ENCODE measurements around the gene P2RX2. TPM values are rescaled to one million over a fixed set of nuclear protein-coding genes. Genes with fewer than 3 reads are reported as not detected.

P2RX2 gene
- total and polyA plus RNA-seq, 3 donors from 2014 or later, result 2.2 to 3.0 (median 2.7) TPM

- no peaks in the 10 kb centered on the region for H3K27me3 ChIP-seq
- no peak for TF ChIP-seq CTCF (IDR thresholded peaks at IDR 0.05)
- TF ChIP-seq POLR2A (IDR thresholded peaks at IDR 0.05), result no peak
- intact Hi-C loops (cut with DNase I; ENCODE audit: low total_unique reads), result no loop called here
- H3K36me3 ChIP-seq (ENCODE audit: low read depth, missing control alignments), result no peaks in the 10 kb centered on the region
- 90 to 91% methylated on average over 6 of the region's 6 CpGs for WGBS, 2 donors
- H3K9me3 ChIP-seq, result no peaks in the 10 kb centered on the region
- DNase-seq, result no peak
- H3K4me3 ChIP-seq, result no peak overlapping the region
- H3K4me1 ChIP-seq, result no peaks in the 10 kb centered on the region
- no peak overlapping the region for H3K27ac ChIP-seq
Observed at GRCh38 chr12:132588319-132588718, 30.3 kb upstream of the P2RX2 start.

GRCh38 chr12:132588821-132589669 lies 29.5 kb upstream of the P2RX2 start:
- H3K9me3 ChIP-seq, result no peaks in the 10 kb centered on the region
- H3K36me3 ChIP-seq (ENCODE audit: low read depth, missing control alignments), result no peaks in the 10 kb centered on the region
- DNase-seq, result no peak
- H3K4me1 ChIP-seq, result no peaks in the 10 kb centered on the region
- TF ChIP-seq CTCF (IDR thresholded peaks at IDR 0.05), result no peak
- no peak overlapping the region for H3K27ac ChIP-seq
- no peaks in the 10 kb centered on the region for H3K27me3 ChIP-seq
- no peak overlapping the region for H3K4me3 ChIP-seq
- WGBS, 2 donors, result 93% methylated on average over 18 to 19 of the region's 19 CpGs
- intact Hi-C loops (cut with DNase I; ENCODE audit: low total_unique reads), result no loop called here

- Histone ChIP-seq H3K4me3 (no peak overlapping the region), H3K27ac (no peak overlapping the region), H3K9me3 (no peaks in the 10 kb centered on the region), H3K4me1 (no peaks in the 10 kb centered on the region), H3K27me3 (no peaks in the 10 kb centered on the region), H3K36me3 (ENCODE audit: low read depth, missing control alignments) (no peaks in the 10 kb centered on the region)
- 67 to 87% methylated on average over 42 to 45 of the region's 45 CpGs for WGBS, 2 donors
- DNase-seq, result no peak
- intact Hi-C loops (cut with DNase I; ENCODE audit: low total_unique reads), result no loop called here
- no peak for TF ChIP-seq POLR2A (IDR thresholded peaks at IDR 0.05)
- no peak for TF ChIP-seq CTCF (IDR thresholded peaks at IDR 0.05)
Observed at GRCh38 chr12:132591107-132591935, 27.3 kb upstream of the P2RX2 start.

- no peak overlapping the region for H3K4me3 ChIP-seq
- no peak for DNase-seq
- no peaks in the 10 kb centered on the region for H3K4me1 ChIP-seq
- no peaks in the 10 kb centered on the region for H3K36me3 ChIP-seq (ENCODE audit: low read depth, missing control alignments)
- TF ChIP-seq CTCF (IDR thresholded peaks at IDR 0.05) (no peak), POLR2A (IDR thresholded peaks at IDR 0.05) (no peak)
- 65 to 73% methylated on average over 38 of the region's 38 CpGs for WGBS, 2 donors
- intact Hi-C loops (cut with DNase I; ENCODE audit: low total_unique reads), result no loop called here
- H3K27me3 ChIP-seq, result no peaks in the 10 kb centered on the region
- H3K9me3 ChIP-seq, result no peaks in the 10 kb centered on the region
- no peak overlapping the region for H3K27ac ChIP-seq
Observed at GRCh38 chr12:132592282-132592970, 26.1 kb upstream of the P2RX2 start.
